ENCODE data around the gene FN1. TPM values are rescaled to one million over a fixed set of nuclear protein-coding genes. Genes with fewer than 3 reads are reported as not detected.

Gene FN1
- total RNA-seq, 2 experiments from 2014 or later, result 0.21 TPM; not detected in 1

GRCh38 chr2:215379948-215380347, 55.9 kb downstream of the FN1 start:
- DNase-seq, result no peak
- Mint-ChIP-seq H3K4me1 (ENCODE audit: low read depth) (no peaks in the 10 kb centered on the region), H3K9me3 (ENCODE audit: insufficient read depth) (no peaks in the 10 kb centered on the region), H3K27me3 (ENCODE audit: low read depth) (no peaks in the 10 kb centered on the region), H3K36me3 (ENCODE audit: low read depth) (no peaks in the 10 kb centered on the region), H3K27ac (no peak overlapping the region), H3K4me3 (no peak overlapping the region)
- ChIA-PET POLR2A (no interaction called here), CTCF (no interaction called here)
- no peak for ATAC-seq

GRCh38 chr2:215379039-215379438, 56.8 kb downstream of the FN1 start:
- DNase-seq (no peak), ATAC-seq (no peak)
- CTCF ChIA-PET, result no interaction called here
- peaks cover 9% of the 10 kb centered on the region for H3K36me3 Mint-ChIP-seq (ENCODE audit: low read depth)
- H3K9me3 Mint-ChIP-seq (ENCODE audit: insufficient read depth), result no peaks in the 10 kb centered on the region
- POLR2A ChIA-PET, result no interaction called here
- no peaks in the 10 kb centered on the region for H3K4me1 Mint-ChIP-seq (ENCODE audit: low read depth)
- no peak overlapping the region for H3K4me3 Mint-ChIP-seq
- H3K27ac Mint-ChIP-seq, result no peak overlapping the region
- no peaks in the 10 kb centered on the region for H3K27me3 Mint-ChIP-seq (ENCODE audit: low read depth)

GRCh38 chr2:215378045-215378444, 57.8 kb downstream of the FN1 start:
- no peak for ATAC-seq
- Mint-ChIP-seq H3K36me3 (ENCODE audit: low read depth) (peaks cover 11% of the 10 kb centered on the region), H3K4me1 (ENCODE audit: low read depth) (no peaks in the 10 kb centered on the region), H3K9me3 (ENCODE audit: insufficient read depth) (no peaks in the 10 kb centered on the region), H3K27ac (no peak overlapping the region), H3K27me3 (ENCODE audit: low read depth) (no peaks in the 10 kb centered on the region), H3K4me3 (no peak overlapping the region)
- ChIA-PET POLR2A (no interaction called here), CTCF (no interaction called here)
- no peak for DNase-seq

- no peaks in the 10 kb centered on the region for H3K9me3 Mint-ChIP-seq (ENCODE audit: insufficient read depth)
- no peak for ATAC-seq
- no peak for DNase-seq
- no peak overlapping the region for H3K27ac Mint-ChIP-seq
- CTCF ChIA-PET, result no interaction called here
- H3K27me3 Mint-ChIP-seq (ENCODE audit: low read depth), result no peaks in the 10 kb centered on the region
- H3K36me3 Mint-ChIP-seq (ENCODE audit: low read depth), result peaks cover 11% of the 10 kb centered on the region
- no peak overlapping the region for H3K4me3 Mint-ChIP-seq
- POLR2A ChIA-PET, result no interaction called here
- no peaks in the 10 kb centered on the region for H3K4me1 Mint-ChIP-seq (ENCODE audit: low read depth)
Measured at GRCh38 chr2:215377283-215377682, 58.6 kb downstream of the FN1 start.

- ChIA-PET POLR2A (no interaction called here), CTCF (interaction anchor here (0.7 kb wide), 1 partner anchor 452 kb away, joined by 3 read pairs; no protein-coding TSS in a partner anchor)
- peaks cover 11% of the 10 kb centered on the region for H3K36me3 Mint-ChIP-seq (ENCODE audit: low read depth)
- no peak overlapping the region for H3K4me3 Mint-ChIP-seq
- no peaks in the 10 kb centered on the region for H3K4me1 Mint-ChIP-seq (ENCODE audit: low read depth)
- no peaks in the 10 kb centered on the region for H3K9me3 Mint-ChIP-seq (ENCODE audit: insufficient read depth)
- ATAC-seq (no peak), DNase-seq (no peak)
- H3K27ac Mint-ChIP-seq, result no peak overlapping the region
- no peaks in the 10 kb centered on the region for H3K27me3 Mint-ChIP-seq (ENCODE audit: low read depth)
Measured at GRCh38 chr2:215376103-215376780, 59.6 kb downstream of the FN1 start.

GRCh38 chr2:215375467-215375830, 60.4 kb downstream of the FN1 start:
- Mint-ChIP-seq H3K36me3 (ENCODE audit: low read depth) (peaks cover 11% of the 10 kb centered on the region), H3K27ac (no peak overlapping the region), H3K4me3 (no peak overlapping the region), H3K9me3 (ENCODE audit: insufficient read depth) (no peaks in the 10 kb centered on the region), H3K4me1 (ENCODE audit: low read depth) (no peaks in the 10 kb centered on the region), H3K27me3 (ENCODE audit: low read depth) (no peaks in the 10 kb centered on the region)
- no peak for DNase-seq
- no peak for ATAC-seq
- POLR2A ChIA-PET, result no interaction called here
- CTCF ChIA-PET, result no interaction called here

- peaks cover 11% of the 10 kb centered on the region for H3K36me3 Mint-ChIP-seq (ENCODE audit: low read depth)
- no peak for DNase-seq
- H3K4me1 Mint-ChIP-seq (ENCODE audit: low read depth), result no peaks in the 10 kb centered on the region
- H3K27me3 Mint-ChIP-seq (ENCODE audit: low read depth), result no peaks in the 10 kb centered on the region
- ATAC-seq, result no peak
- POLR2A ChIA-PET, result no interaction called here
- H3K4me3 Mint-ChIP-seq, result no peak overlapping the region
- no peak overlapping the region for H3K27ac Mint-ChIP-seq
- no peaks in the 10 kb centered on the region for H3K9me3 Mint-ChIP-seq (ENCODE audit: insufficient read depth)
- CTCF ChIA-PET, result no interaction called here
Measured at GRCh38 chr2:215374642-215375466, 61.0 kb downstream of the FN1 start.

- CTCF ChIA-PET, result no interaction called here
- H3K9me3 Mint-ChIP-seq (ENCODE audit: insufficient read depth), result no peaks in the 10 kb centered on the region
Measured at GRCh38 chr2:215374002-215374401, 61.9 kb downstream of the FN1 start.

GRCh38 chr2:215372968-215373649, 62.8 kb downstream of the FN1 start:
- no peak for DNase-seq
- no peak overlapping the region for H3K27ac Mint-ChIP-seq
- no peaks in the 10 kb centered on the region for H3K4me1 Mint-ChIP-seq (ENCODE audit: low read depth)
- ChIA-PET CTCF (no interaction called here), POLR2A (no interaction called here)
- no peak for ATAC-seq
- H3K4me3 Mint-ChIP-seq, result no peak overlapping the region
- H3K36me3 Mint-ChIP-seq (ENCODE audit: low read depth), result peaks cover 11% of the 10 kb centered on the region
- H3K9me3 Mint-ChIP-seq (ENCODE audit: insufficient read depth), result no peaks in the 10 kb centered on the region
- no peaks in the 10 kb centered on the region for H3K27me3 Mint-ChIP-seq (ENCODE audit: low read depth)

More at GRCh38 chr2:215374002-215374401, 61.9 kb downstream of the FN1 start:
- H3K4me1 Mint-ChIP-seq (ENCODE audit: low read depth), result no peaks in the 10 kb centered on the region
- H3K27ac Mint-ChIP-seq, result no peak overlapping the region
- H3K27me3 Mint-ChIP-seq (ENCODE audit: low read depth), result no peaks in the 10 kb centered on the region
- DNase-seq (no peak), ATAC-seq (no peak)
- POLR2A ChIA-PET, result no interaction called here
- no peak overlapping the region for H3K4me3 Mint-ChIP-seq
- H3K36me3 Mint-ChIP-seq (ENCODE audit: low read depth), result peaks cover 11% of the 10 kb centered on the region

- ATAC-seq (no peak), DNase-seq (no peak)
- CTCF ChIA-PET, result no interaction called here
- H3K36me3 Mint-ChIP-seq (ENCODE audit: low read depth), result peaks cover 13% of the 10 kb centered on the region
- no peaks in the 10 kb centered on the region for H3K9me3 Mint-ChIP-seq (ENCODE audit: insufficient read depth)
- no peak overlapping the region for H3K27ac Mint-ChIP-seq
- H3K27me3 Mint-ChIP-seq (ENCODE audit: low read depth), result no peaks in the 10 kb centered on the region
- no peak overlapping the region for H3K4me3 Mint-ChIP-seq
- no peaks in the 10 kb centered on the region for H3K4me1 Mint-ChIP-seq (ENCODE audit: low read depth)
- POLR2A ChIA-PET, result interaction anchor here (0.8 kb wide), 1 partner anchor 61 kb away, joined by 3 read pairs; the partner anchor contains the start of gene ATIC
Measured at GRCh38 chr2:215371915-215372897, 63.7 kb downstream of the FN1 start.

GRCh38 chr2:215370112-215370965, 65.5 kb downstream of the FN1 start:
- H3K36me3 Mint-ChIP-seq (ENCODE audit: low read depth), result peaks cover 18% of the 10 kb centered on the region
- DNase-seq (no peak), ATAC-seq (no peak)
- H3K4me1 Mint-ChIP-seq (ENCODE audit: low read depth), result no peaks in the 10 kb centered on the region
- POLR2A ChIA-PET, result no interaction called here
- H3K4me3 Mint-ChIP-seq, result no peak overlapping the region
- no peaks in the 10 kb centered on the region for H3K9me3 Mint-ChIP-seq (ENCODE audit: insufficient read depth)
- no peak overlapping the region for H3K27ac Mint-ChIP-seq
- CTCF ChIA-PET, result no interaction called here
- no peaks in the 10 kb centered on the region for H3K27me3 Mint-ChIP-seq (ENCODE audit: low read depth)

All from activated CD8-positive, alpha-beta T cell treated with anti-CD3 and anti-CD28 coated beads, Interleukin-2, amount 10 ng/mL, durations not matched to agents 7 days and 5 days (primary cell).